PC-9 (cell line): ENCODE measurements around the gene MPV17. TPM values are rescaled to one million over a fixed set of nuclear protein-coding genes. Genes with fewer than 3 reads are reported as not detected.

Experiments used
- BruUV-seq: library from RNA; stranded (reverse); fragments of 400-500 nt; replicated peaks from 2 replicates; lab custom pipeline; 2021; lab: Mats Ljungman, UMichigan
- CTCF ChIA-PET: fragments of 300-600 bp; sonication (Branson Sonifier 250); formaldehyde crosslinking; loops from one replicate; lab custom pipeline; 2022; ENCODE audit warnings: antibody characterized with exemption; lab: Charles Lee
- POLR2A ChIA-PET: fragments of 300-600 bp; sonication (Branson Sonifier 250); formaldehyde crosslinking; loops from one replicate; lab custom pipeline; 2022; ENCODE audit warnings: antibody characterized with exemption; ENCODE audit not compliant: unreplicated experiment; lab: Charles Lee
- DNase-seq, 2 experiments: peaks; one replicate each; pipeline versions ENCODE4 v3.0.0 to v3.0.0-alpha.2; 2015 to 2022; ENCODE audit warnings: mixed read lengths in 1 of 2
- H2AFZ ChIP-seq: fragments of 200-600 bp; sonication (generic); 2 replicates; pipeline ENCODE4 v1.8.1; 2017; ENCODE audit warnings: antibody characterized with exemption
- H3F3A ChIP-seq: fragments of 200-600 bp; sonication (generic); 2 replicates; pipeline ENCODE4 v1.8.1; 2017; ENCODE audit warnings: antibody characterized with exemption, mild to moderate bottlenecking, low read depth; ENCODE audit not compliant: insufficient read depth
- H3K27ac ChIP-seq: fragments of 200-600 bp; sonication (generic); 2 replicates; pipeline ENCODE4 v1.6.1; 2016; ENCODE audit warnings: mixed run types
- H3K27me3 ChIP-seq: fragments of 200-600 bp; sonication (generic); 2 replicates; pipeline ENCODE4 v1.6.1; 2016; ENCODE audit warnings: low read depth, mixed run types; ENCODE audit not compliant: insufficient read depth
- H3K36me3 ChIP-seq: fragments of 200-600 bp; sonication (generic); 2 replicates; pipeline ENCODE4 v1.6.1; 2016; ENCODE audit warnings: low read depth, mixed run types
- H3K4me1 ChIP-seq: fragments of 200-600 bp; sonication (generic); replicated peaks from 2 replicates; pipeline ENCODE4 v1.6.1; 2016; ENCODE audit warnings: mixed run types; ENCODE audit not compliant: insufficient read depth
- H3K4me2 ChIP-seq: fragments of 200-600 bp; sonication (generic); 2 replicates; pipeline ENCODE4 v1.6.1; 2017; ENCODE audit warnings: mixed run types
- H3K4me3 ChIP-seq: fragments of 200-600 bp; sonication (generic); 2 replicates; pipeline ENCODE4 v1.6.1; 2016; ENCODE audit warnings: mixed run types
- H3K79me2 ChIP-seq: fragments of 200-600 bp; sonication (generic); 2 replicates; pipeline ENCODE4 v1.6.1; 2017; ENCODE audit warnings: low read depth, mixed run types
- H3K9me2 ChIP-seq: fragments of 200-600 bp; sonication (generic); 2 replicates; pipeline ENCODE4 v1.8.1; 2017; ENCODE audit warnings: mild to moderate bottlenecking; ENCODE audit not compliant: insufficient read depth
- H3K9me3 ChIP-seq: fragments of 200-600 bp; sonication (generic); 2 replicates; pipeline ENCODE4 v1.8.1; 2016; ENCODE audit warnings: low read depth; ENCODE audit not compliant: insufficient read depth
- H4K20me1 ChIP-seq: fragments of 200-600 bp; sonication (generic); 2 replicates; pipeline ENCODE4 v1.8.1; 2017; ENCODE audit not compliant: insufficient read depth
- CTCF ChIP-seq: fragments of 200-600 bp; sonication (generic); conservative IDR thresholded peaks from 2 replicates; pipeline ENCODE4 v1.6.1; 2017; ENCODE audit warnings: mixed run types, antibody characterized with exemption, mild to moderate bottlenecking, moderate library complexity
- EZH2 ChIP-seq: fragments of 200-600 bp; sonication (generic); IDR thresholded peaks from 2 replicates; pipeline ENCODE4 v1.8.0; 2017; ENCODE audit warnings: antibody characterized with exemption, low read depth
- intact Hi-C: fragments of 100-400 bp; cut with micrococcal nuclease; formaldehyde crosslinking; loops from one replicate; pipeline ENCODE4 v1.10.0; 2022; ENCODE audit not compliant: unreplicated experiment
- total RNA-seq: library from RNA; stranded (reverse); gene quantifications from 2 replicates; pipeline ENCODE4 v1.2.3, GENCODE V29; 2021

MPV17 gene
- total RNA-seq, 1 experiment from 2014 or later: 47.5 TPM

GRCh38 chr2:27308359-27308881 lies 14.5 kb downstream of the MPV17 start, which contains the start of gene UCN:
UCN (minus strand) TSS chr2:27308445; CDS start chr2:27307895, 550 bp downstream.
- Histone ChIP-seq H3K27me3 (no peaks in the 10 kb centered on the region), H3K4me2 (no peak within 1 kb of the TSS), H3K4me3 (no peak within 1 kb of the TSS), H2AFZ (no peak within 1 kb of the TSS), H3K9me3 (no peaks in the 10 kb centered on the region), H3F3A (no peaks in the 10 kb centered on the region), H4K20me1 (no peaks in the 10 kb centered on the region), H3K79me2 (no peaks in the 10 kb centered on the region), H3K9me2 (no peaks in the 10 kb centered on the region), H3K4me1 (no peaks in the 10 kb centered on the region), H3K36me3 (no peaks in the 10 kb centered on the region), H3K27ac (no peak within 1 kb of the TSS)
- TF ChIP-seq EZH2 (no peak), CTCF (no peak)
- CTCF ChIA-PET: no interaction called here
- BruUV-seq: no TSS peak
- intact Hi-C loops: no loop called here
- POLR2A ChIA-PET: no interaction called here
- DNase-seq: no peak

- intact Hi-C loops: no loop called here
- POLR2A ChIA-PET: no interaction called here
Observed at GRCh38 chr2:27307545-27308358, 15.1 kb downstream of the MPV17 start.

GRCh38 chr2:27307287-27307544 lies 15.7 kb downstream of the MPV17 start:
- Histone ChIP-seq H3F3A (no peaks in the 10 kb centered on the region), H3K79me2 (no peaks in the 10 kb centered on the region), H3K9me3 (no peaks in the 10 kb centered on the region), H3K36me3 (no peaks in the 10 kb centered on the region), H3K9me2 (no peaks in the 10 kb centered on the region), H3K4me1 (no peaks in the 10 kb centered on the region; the same call in 1 of the 2 replicates), H2AFZ (no peak overlapping the region), H3K4me3 (no peak overlapping the region), H4K20me1 (no peaks in the 10 kb centered on the region), H3K27me3 (no peaks in the 10 kb centered on the region), H3K4me2 (no peak overlapping the region), H3K27ac (no peak overlapping the region)
- CTCF ChIA-PET: no interaction called here
- POLR2A ChIA-PET: no interaction called here
- no peak for TF ChIP-seq EZH2
- no peak for TF ChIP-seq CTCF
- BruUV-seq: no TSS peak
- intact Hi-C loops: no loop called here
- DNase-seq: no peak

More at GRCh38 chr2:27307545-27308358, 15.1 kb downstream of the MPV17 start:
- Histone ChIP-seq H3K9me3 (no peaks in the 10 kb centered on the region), H3F3A (no peaks in the 10 kb centered on the region), H3K36me3 (no peaks in the 10 kb centered on the region), H3K27ac (no peak overlapping the region), H4K20me1 (no peaks in the 10 kb centered on the region), H3K79me2 (no peaks in the 10 kb centered on the region), H2AFZ (no peak overlapping the region), H3K4me2 (no peak overlapping the region), H3K4me3 (no peak overlapping the region), H3K27me3 (no peaks in the 10 kb centered on the region), H3K4me1 (no peaks in the 10 kb centered on the region; the same call in 1 of the 2 replicates), H3K9me2 (no peaks in the 10 kb centered on the region)
- no TSS peak for BruUV-seq
- DNase-seq: no peak
- CTCF ChIA-PET: no interaction called here
- TF ChIP-seq EZH2: no peak
- no peak for TF ChIP-seq CTCF
